HCT116 (cell line): ENCODE data around the gene RGCC. TPM values are rescaled to one million over a fixed set of nuclear protein-coding genes. Genes with fewer than 3 reads are reported as not detected.

Experiments
- ATAC-seq: fragments of 200-7000 bp; cut with Tn5 transposase; 2 replicates; pipeline ENCODE4 v1.9.1; 2020; ENCODE audit warnings: mild to moderate bottlenecking, moderate library complexity
- BruUV-seq: library from RNA; stranded (reverse); fragments of 400-500 nt; replicated peaks from 2 replicates; lab custom pipeline; 2021; lab: Mats Ljungman, UMichigan
- CTCF ChIA-PET: fragments of 300-600 bp; sonication (Branson Sonifier 250); formaldehyde crosslinking; loops from one replicate; lab custom pipeline; 2021; ENCODE audit warnings: antibody characterized with exemption; lab: Charles Lee
- POLR2A ChIA-PET: fragments of 300-600, 350-600 bp; sonication (Branson Sonifier 250); formaldehyde crosslinking; loops from one replicate; lab custom pipeline; 2021; ENCODE audit warnings: antibody characterized with exemption; lab: Charles Lee
- RAD21 ChIA-PET, 2 experiments: fragments of 300-600 bp; sonication (Branson Sonifier 250); formaldehyde crosslinking; loops; one replicate each; lab custom pipeline; 2023; ENCODE audit warnings: low total read pairs in 2 of 2; ENCODE audit not compliant: uncharacterized antibody in 2 of 2, unreplicated experiment in 2 of 2, low non-redundant PET in 1 of 2; lab: Charles Lee
- DNase-seq: peaks from one replicate; pipeline ENCODE4 v3.0.0-alpha.2; 2010; ENCODE audit warnings: low read depth, low spot score
- H2AFZ ChIP-seq: fragments of 200-600 bp; shearing (Covaris generic), sonication (generic); 2 replicates; pipeline ENCODE4 v1.6.1; 2017; ENCODE audit warnings: low read depth, mixed run types, mixed read lengths, antibody characterized with exemption, low read length; ENCODE audit not compliant: poor library complexity, severe bottlenecking
- H3K27ac ChIP-seq: 2 replicates; pipeline ENCODE4 v1.5.1; 2012; ENCODE audit warnings: low read depth, low read length
- H3K27me3 ChIP-seq: fragments of 200-600 bp; sonication (generic); 2 replicates; pipeline ENCODE4 v1.6.1; 2016; ENCODE audit warnings: mixed run types, low read length, mixed read lengths; ENCODE audit not compliant: insufficient read depth
- H3K36me3 ChIP-seq, 2 experiments: fragments of 200-500 bp in 1 of 2; fragments of 200-600 bp in 1 of 2; sonication (Bioruptor generic) in 1 of 2; sonication (generic) in 1 of 2; 2 replicates each; pipeline versions ENCODE4 v1.5.1 to v1.6.1; 2014 to 2016; ENCODE audit warnings: low read length in 2 of 2, inconsistent platforms in 1 of 2, mixed read lengths in 1 of 2, mixed run types in 1 of 2; ENCODE audit not compliant: insufficient read depth in 2 of 2, control insufficient read depth in 1 of 2
- H3K4me1 ChIP-seq, 2 experiments: fragments of 200-600 bp in 1 of 2; sonication (generic) in 1 of 2; 2 replicates each; pipeline versions ENCODE4 v1.5.1 to v1.6.1; 2012 to 2017; ENCODE audit warnings: low read length in 2 of 2, inconsistent platforms in 1 of 2, mild to moderate bottlenecking in 1 of 2, mixed read lengths in 1 of 2, mixed run types in 1 of 2, moderate library complexity in 1 of 2; ENCODE audit not compliant: insufficient read depth in 2 of 2, control insufficient read depth in 1 of 2
- H3K4me2 ChIP-seq: fragments of 200-600 bp; sonication (generic); 2 replicates; pipeline ENCODE4 v1.6.1; 2017; ENCODE audit warnings: mixed run types, low read length, mixed read lengths
- H3K4me3 ChIP-seq, 2 experiments: fragments of 200-600 bp in 1 of 2; sonication (generic) in 1 of 2; replicated peaks in 1 of 2; 2 replicates each; pipeline ENCODE4 v1.5.1; 2011 to 2016; ENCODE audit warnings: low read length in 2 of 2, control low read depth in 1 of 2, low read depth in 1 of 2, mild to moderate bottlenecking in 1 of 2, mixed read lengths in 1 of 2, mixed run types in 1 of 2
- H3K79me2 ChIP-seq: fragments of 200-600 bp; sonication (generic); 2 replicates; pipeline ENCODE4 v1.6.1; 2017; ENCODE audit warnings: mild to moderate bottlenecking, mixed run types, low read length, moderate library complexity, mixed read lengths; ENCODE audit not compliant: insufficient read depth
- H3K9ac ChIP-seq: fragments of 200-600 bp; sonication (generic); 2 replicates; pipeline ENCODE4 v1.6.1; 2016; ENCODE audit warnings: low read length, mixed read lengths
- H3K9me2 ChIP-seq: fragments of 200-600 bp; sonication (generic), shearing (Covaris generic); 2 replicates; pipeline ENCODE4 v1.6.1; 2017; ENCODE audit warnings: mixed run types, mild to moderate bottlenecking, moderate library complexity; ENCODE audit not compliant: insufficient read depth
- H3K9me3 ChIP-seq, 2 experiments: fragments of 200-500 bp in 1 of 2; fragments of 200-600 bp in 1 of 2; sonication (Bioruptor generic) in 1 of 2; sonication (generic) in 1 of 2; 2 replicates each; pipeline ENCODE4 v1.6.1; 2014 to 2017; ENCODE audit warnings: low read length in 2 of 2, mixed read lengths in 2 of 2, inconsistent platforms in 1 of 2, low read depth in 1 of 2, mild to moderate bottlenecking in 1 of 2, mixed run types in 1 of 2, moderate library complexity in 1 of 2; ENCODE audit not compliant: control insufficient read depth in 1 of 2, insufficient read depth in 1 of 2
- H4K20me1 ChIP-seq: fragments of 200-600 bp; sonication (generic), shearing (Covaris generic); 2 replicates; pipeline ENCODE4 v1.6.1; 2017; ENCODE audit warnings: mixed run types, mild to moderate bottlenecking, moderate library complexity; ENCODE audit not compliant: insufficient read depth
- CBX3 ChIP-seq: IDR thresholded peaks from 2 replicates; pipeline ENCODE4 v1.6.1; 2012; ENCODE audit warnings: low read depth
- CTCF ChIP-seq, 3 experiments: fragments of 200-600 bp in 1 of 3; sonication (generic) in 1 of 3; IDR thresholded peaks in 2 of 3; conservative IDR thresholded peaks in 1 of 3; 2 replicates each; pipeline ENCODE4 v1.5.1; 2012 to 2017; ENCODE audit warnings: low read depth in 2 of 3, low read length in 2 of 3, antibody characterized with exemption in 1 of 3, borderline replicate concordance in 1 of 3, control low read depth in 1 of 3, mild to moderate bottlenecking in 1 of 3, mixed read lengths in 1 of 3, mixed run types in 1 of 3, moderate library complexity in 1 of 3; ENCODE audit not compliant: insufficient read depth in 1 of 3
- EGR1 ChIP-seq: IDR thresholded peaks from 2 replicates; pipeline ENCODE4 v1.6.1; 2012; ENCODE audit warnings: low read depth
- ELF1 ChIP-seq: IDR thresholded peaks from 2 replicates; pipeline ENCODE4 v1.6.1; 2012; ENCODE audit warnings: low read depth, borderline replicate concordance
- EZH2phosphoT487 ChIP-seq: fragments of 200-600 bp; IDR thresholded peaks from 2 replicates; pipeline ENCODE4 v1.6.1; 2018; ENCODE audit warnings: antibody characterized with exemption, borderline replicate concordance
- MAX ChIP-seq: IDR thresholded peaks from 2 replicates; pipeline ENCODE4 v1.6.1; 2012
- RAD21 ChIP-seq: IDR thresholded peaks from 2 replicates; pipeline ENCODE4 v1.6.1; 2012; ENCODE audit warnings: low read depth, mild to moderate bottlenecking
- REST ChIP-seq: IDR thresholded peaks from 2 replicates; pipeline ENCODE4 v1.6.1; 2012; ENCODE audit warnings: low read depth
- SIN3A ChIP-seq: IDR thresholded peaks from 2 replicates; pipeline ENCODE4 v1.6.1; 2012; ENCODE audit warnings: low read depth
- SRF ChIP-seq: IDR thresholded peaks from 2 replicates; pipeline ENCODE4 v1.6.1; 2012; ENCODE audit warnings: low read depth
- YY1 ChIP-seq: IDR thresholded peaks from 2 replicates; pipeline ENCODE4 v1.6.1; 2011; ENCODE audit warnings: low read length, low read depth, moderate library complexity, mild to moderate bottlenecking; ENCODE audit not compliant: insufficient replicate concordance; ENCODE audit errors: extremely low read depth
- ZBTB33 ChIP-seq: IDR thresholded peaks from 2 replicates; pipeline ENCODE4 v1.6.1; 2011; ENCODE audit warnings: mild to moderate bottlenecking, low read length, moderate library complexity; ENCODE audit not compliant: insufficient replicate concordance; ENCODE audit errors: extremely low read depth
- ZFX ChIP-seq: fragments of 450-650 bp; IDR thresholded peaks from 2 replicates; pipeline ENCODE4 v1.6.1; 2017
- intact Hi-C: fragments of 100-400 bp; cut with micrococcal nuclease; formaldehyde crosslinking; loops from 2 replicates; pipeline ENCODE4 v1.10.0; 2022
- total RNA-seq: library from RNA; stranded (reverse); gene quantifications from one replicate; pipeline ENCODE4 v1.2.1, GENCODE V29; 2021; ENCODE audit not compliant: unreplicated experiment

RGCC gene
- total RNA-seq, 1 experiment from 2014 or later, result 3.2 TPM

GRCh38 chr13:41470196-41470595, 12.8 kb downstream of the RGCC start:
- Histone ChIP-seq H3K27ac (no peak overlapping the region), H2AFZ (no peak overlapping the region), H3K79me2 (no peaks in the 10 kb centered on the region), H3K9me3 (no peaks in the 10 kb centered on the region), H3K9ac (no peak overlapping the region), H3K4me3 (no peak overlapping the region), H3K9me2 (no peaks in the 10 kb centered on the region), H4K20me1 (no peaks in the 10 kb centered on the region), H3K4me2 (no peak overlapping the region), H3K27me3 (no peaks in the 10 kb centered on the region), H3K36me3 (no peaks in the 10 kb centered on the region), H3K4me1 (peaks cover 0 to 1% of the 10 kb centered on the region in 2 experiments; a peak in 1 of 4 replicates)
- ChIA-PET CTCF (no interaction called here), POLR2A (no interaction called here), RAD21 (no interaction called here)
- intact Hi-C loops, result no loop called here
- no peak for DNase-seq
- TF ChIP-seq EZH2phosphoT487, result no peak
- no TSS peak for BruUV-seq
- no peak for ATAC-seq

- H3K9me2 ChIP-seq, result no peaks in the 10 kb centered on the region
- ATAC-seq (no peak), DNase-seq (no peak)
- intact Hi-C loops, result no loop called here
- ChIA-PET CTCF (no interaction called here), POLR2A (no interaction called here), RAD21 (no interaction called here)
- no peaks in the 10 kb centered on the region for H4K20me1 ChIP-seq
- TF ChIP-seq ZFX (no peak), MAX (no peak), ELF1 (no peak), RAD21 (no peak), EGR1 (no peak), SRF (no peak), EZH2phosphoT487 (no peak), ZBTB33 (no peak), YY1 (no peak), SIN3A (no peak), CTCF (IDR thresholded peaks at IDR 0.05 in 2 of 3, conservative IDR thresholded peaks at IDR 0.05 in 1 of 3; ENCODE audit: borderline replicate concordance in 1 of 3, insufficient read depth in 1 of 3, low read depth in 2 of 3, low read length in 2 of 3) (no peak), REST (no peak), CBX3 (no peak)
- H3K27ac ChIP-seq, result no peak overlapping the region
- no peaks in the 10 kb centered on the region for H3K4me1 ChIP-seq
- H3K4me3 ChIP-seq, result no peak overlapping the region
- no peaks in the 10 kb centered on the region for H3K27me3 ChIP-seq
- no peaks in the 10 kb centered on the region for H3K9me3 ChIP-seq
- H3K36me3 ChIP-seq, result no peaks in the 10 kb centered on the region
- H3K4me2 ChIP-seq, result no peak overlapping the region
- no TSS peak for BruUV-seq
- no peaks in the 10 kb centered on the region for H3K79me2 ChIP-seq
- H3K9ac ChIP-seq, result no peak overlapping the region
- no peak overlapping the region for H2AFZ ChIP-seq
These were observed 14.4 kb downstream of the RGCC start for GRCh38 chr13:41471785-41472184.
